ENCODE data around the gene FARS2. TPM values are rescaled to one million over a fixed set of nuclear protein-coding genes. Genes with fewer than 3 reads are reported as not detected.

FARS2 gene
- total RNA-seq, 1 experiment from 2014 or later: 28.2 TPM

- DNase-seq (ENCODE audit: low read depth): peak; percentile 88
These were observed 26.1 kb downstream of the FARS2 start for GRCh38 chr6:5287205-5287965.

GRCh38 chr6:5287966-5288297 lies 26.6 kb downstream of the FARS2 start:
- DNase-seq (ENCODE audit: low read depth): no peak

GRCh38 chr6:5290097-5290496 lies 28.8 kb downstream of the FARS2 start:
- DNase-seq (ENCODE audit: low read depth): no peak

GRCh38 chr6:5290500-5290899 lies 29.2 kb downstream of the FARS2 start:
- DNase-seq (ENCODE audit: low read depth): no peak

GRCh38 chr6:5292154-5292553 lies 30.8 kb downstream of the FARS2 start:
- no peak for DNase-seq (ENCODE audit: low read depth)

- DNase-seq (ENCODE audit: low read depth): no peak
These were observed 32.4 kb downstream of the FARS2 start for GRCh38 chr6:5293692-5294091.

GRCh38 chr6:5294392-5295211 lies 33.3 kb downstream of the FARS2 start:
- no peak for DNase-seq (ENCODE audit: low read depth)

GRCh38 chr6:5295623-5296022 lies 34.3 kb downstream of the FARS2 start:
- DNase-seq (ENCODE audit: low read depth): peak; percentile 25

GRCh38 chr6:5300206-5300764 lies 39.0 kb downstream of the FARS2 start:
- DNase-seq (ENCODE audit: low read depth): no peak

GRCh38 chr6:5302220-5302946 lies 41.1 kb downstream of the FARS2 start:
- no peak for DNase-seq (ENCODE audit: low read depth)

- peak; percentile 11 for DNase-seq (ENCODE audit: low read depth)
These were observed 41.8 kb downstream of the FARS2 start for GRCh38 chr6:5302995-5303622.

- DNase-seq (ENCODE audit: low read depth): no peak
These were observed 42.4 kb downstream of the FARS2 start for GRCh38 chr6:5303682-5304081.

GRCh38 chr6:5305968-5306626 lies 44.8 kb downstream of the FARS2 start:
- DNase-seq (ENCODE audit: low read depth): peak; percentile 26

- DNase-seq (ENCODE audit: low read depth): no peak
These were observed 45.7 kb downstream of the FARS2 start for GRCh38 chr6:5307058-5307457.

- DNase-seq (ENCODE audit: low read depth): peak; percentile 74
These were observed 46.8 kb downstream of the FARS2 start for GRCh38 chr6:5308066-5308465.

- no peak for DNase-seq (ENCODE audit: low read depth)
These were observed 53.0 kb downstream of the FARS2 start for GRCh38 chr6:5314191-5314865.

- no peak for DNase-seq (ENCODE audit: low read depth)
These were observed 54.6 kb downstream of the FARS2 start for GRCh38 chr6:5315881-5316280.

GRCh38 chr6:5316951-5317350 lies 55.6 kb downstream of the FARS2 start:
- DNase-seq (ENCODE audit: low read depth): no peak

- no peak for DNase-seq (ENCODE audit: low read depth)
These were observed 57.4 kb downstream of the FARS2 start for GRCh38 chr6:5318617-5319272.

GRCh38 chr6:5323979-5324378 lies 62.7 kb downstream of the FARS2 start:
- DNase-seq (ENCODE audit: low read depth): no peak
